Fibroblast of the aortic adventitia (primary cell): Measurements from ENCODE around the gene LIMA1. TPM values are rescaled to one million over a fixed set of nuclear protein-coding genes. Genes with fewer than 3 reads are reported as not detected.
"Not testable (repeated sequence)": the region's sequence is repeated elsewhere in the genome, so short reads cannot be mapped to it uniquely, and the experiment has no call there.

Experiments
- DNase-seq: peaks from one replicate; pipeline ENCODE4 v3.0.0-alpha.2; 2010; ENCODE audit warnings: low read depth
- H3K4me3 ChIP-seq: 2 replicates; pipeline ENCODE4 v1.5.1; 2011; ENCODE audit warnings: low read depth, mild to moderate bottlenecking, control low read depth, low read length, moderate library complexity
- CTCF ChIP-seq: IDR thresholded peaks from 2 replicates; pipeline ENCODE4 v1.5.1; 2011; ENCODE audit warnings: mild to moderate bottlenecking, low read length, control low read depth, inconsistent platforms; ENCODE audit not compliant: insufficient read depth
- total RNA-seq: library from RNA; depleted of rRNA; stranded (reverse); fragments of >200 nt; gene quantifications from 2 replicates; pipeline ENCODE4 v1.2.3, GENCODE V29; 2012; ENCODE audit warnings: low replicate concordance

The LIMA1 gene
- total RNA-seq, 1 donor, result 229 TPM

- DNase-seq, result no peak
Measured at GRCh38 chr12:50248411-50248810, 34.9 kb downstream of the LIMA1 start.

GRCh38 chr12:50247665-50248064 is 35.7 kb downstream of the LIMA1 start:
- H3K4me3 ChIP-seq, DNase-seq: not testable (repeated sequence)

More at GRCh38 chr12:50248411-50248810, 34.9 kb downstream of the LIMA1 start:
- H3K4me3 ChIP-seq, result no peak overlapping the region
- no peak for TF ChIP-seq CTCF

GRCh38 chr12:50246873-50247612 is 36.3 kb downstream of the LIMA1 start:
- peak; percentile 98 for DNase-seq
- H3K4me3 ChIP-seq, result no peak overlapping the region
- no peak for TF ChIP-seq CTCF

- H3K4me3 ChIP-seq, result no peak overlapping the region
- no peak for DNase-seq
- TF ChIP-seq CTCF, result no peak
Measured at GRCh38 chr12:50246197-50246865, 37.0 kb downstream of the LIMA1 start.

GRCh38 chr12:50243507-50243906 is 39.8 kb downstream of the LIMA1 start:
- H3K4me3 ChIP-seq, result no peak overlapping the region
- TF ChIP-seq CTCF, result no peak

GRCh38 chr12:50242751-50243191 is 40.5 kb downstream of the LIMA1 start:
- peak overlapping the region; percentile 4 for H3K4me3 ChIP-seq
- TF ChIP-seq CTCF, result no peak
- peak; percentile 88 for DNase-seq

More at GRCh38 chr12:50243507-50243906, 39.8 kb downstream of the LIMA1 start:
- DNase-seq, result no peak

GRCh38 chr12:50241178-50241577 is 42.1 kb downstream of the LIMA1 start:
- no peak overlapping the region for H3K4me3 ChIP-seq
- DNase-seq, result peak; percentile 28
- no peak for TF ChIP-seq CTCF
